CD14-positive monocyte (primary cell): ENCODE measurements around the gene NTN3. TPM values are rescaled to one million over a fixed set of nuclear protein-coding genes. Genes with fewer than 3 reads are reported as not detected.

ENCODE experiments used
- DNase-seq, 3 donors: peaks; one replicate each; pipeline ENCODE4 v3.0.0-alpha.2; 2011 to 2022
- H2AFZ ChIP-seq: 2 replicates; pipeline ENCODE4 v1.6.0; 2012; ENCODE audit warnings: mild to moderate bottlenecking, low read depth, low read length, inconsistent platforms; ENCODE audit not compliant: insufficient read depth, poor library complexity, severe bottlenecking
- H3K27ac ChIP-seq, 2 donors: 1 replicate in 1 of 2; 2 replicates in 1 of 2; pipeline ENCODE4 v1.5.1; 2012 to 2013; ENCODE audit warnings: low read length in 2 of 2, control low read depth in 1 of 2, inconsistent platforms in 1 of 2, low read depth in 1 of 2, mild to moderate bottlenecking in 1 of 2
- H3K27me3 ChIP-seq, 2 donors: one replicate each; pipeline versions ENCODE4 v1.6.0 to v1.6.1; 2011 to 2013; ENCODE audit warnings: low read length in 2 of 2; ENCODE audit not compliant: control insufficient read depth in 2 of 2, insufficient read depth in 2 of 2
- H3K36me3 ChIP-seq, 2 donors: replicated peaks in 1 of 2; 1 replicate in 1 of 2; 2 replicates in 1 of 2; pipeline versions ENCODE4 v1.5.1 to v1.6.1; 2012 to 2013; ENCODE audit warnings: low read length in 2 of 2, control low read depth in 1 of 2, inconsistent platforms in 1 of 2, mild to moderate bottlenecking in 1 of 2; ENCODE audit not compliant: insufficient read depth in 2 of 2, control insufficient read depth in 1 of 2
- H3K4me1 ChIP-seq, 2 donors: 1 replicate in 1 of 2; 2 replicates in 1 of 2; pipeline versions ENCODE4 v1.5.1 to v1.6.1; 2012 to 2013; ENCODE audit warnings: low read length in 2 of 2, control low read depth in 1 of 2, inconsistent platforms in 1 of 2, mild to moderate bottlenecking in 1 of 2, moderate library complexity in 1 of 2; ENCODE audit not compliant: insufficient read depth in 2 of 2, control insufficient read depth in 1 of 2
- H3K4me2 ChIP-seq: replicated peaks from 2 replicates; pipeline ENCODE3; 2012; ENCODE audit warnings: low read length, moderate library complexity, mild to moderate bottlenecking; ENCODE audit not compliant: poor library complexity, severe bottlenecking; ENCODE audit errors: extremely low read depth
- H3K4me3 ChIP-seq, 3 experiments: fragments of 200-600 bp in 1 of 3; sonication (generic) in 1 of 3; replicated peaks in 1 of 3; 1 replicate in 2 of 3; 2 replicates in 1 of 3; pipeline ENCODE4 v1.5.1; 2011 to 2013; ENCODE audit warnings: low read length in 3 of 3, mild to moderate bottlenecking in 3 of 3, control low read depth in 2 of 3, low read depth in 2 of 3, inconsistent platforms in 1 of 3, moderate library complexity in 1 of 3
- H3K79me2 ChIP-seq: 2 replicates; pipeline ENCODE4 v1.6.0; 2012; ENCODE audit warnings: mild to moderate bottlenecking, control low read depth, inconsistent platforms, low read length, moderate library complexity; ENCODE audit not compliant: insufficient read depth
- H3K9ac ChIP-seq: 2 replicates; pipeline ENCODE4 v1.6.0; 2017; ENCODE audit warnings: low read length, mild to moderate bottlenecking; ENCODE audit not compliant: insufficient read depth, poor library complexity, severe bottlenecking
- H3K9me3 ChIP-seq, 2 donors: replicated peaks in 1 of 2; 1 replicate in 1 of 2; 2 replicates in 1 of 2; pipeline versions ENCODE4 v1.5.1 to v1.6.1; 2012 to 2013; ENCODE audit warnings: low read length in 2 of 2, control low read depth in 1 of 2; ENCODE audit not compliant: control insufficient read depth in 1 of 2, insufficient read depth in 1 of 2
- H4K20me1 ChIP-seq: 2 replicates; pipeline ENCODE4 v1.6.0; 2012; ENCODE audit warnings: mild to moderate bottlenecking, low read length, control low read depth, moderate library complexity; ENCODE audit not compliant: insufficient read depth
- H3K27ac Mint-ChIP-seq, 7 donors: one replicate each; pipeline ENCODE4 v1.8.0; 2020; ENCODE audit warnings: mild to moderate bottlenecking in 7 of 7, mixed read lengths in 7 of 7, moderate library complexity in 6 of 7, inconsistent platforms in 2 of 7
- H3K27me3 Mint-ChIP-seq, 3 donors: one replicate each; pipeline ENCODE4 v1.8.0; 2021 to 2022; ENCODE audit warnings: low read depth in 3 of 3, mild to moderate bottlenecking in 3 of 3, mixed read lengths in 3 of 3, moderate library complexity in 3 of 3, inconsistent platforms in 1 of 3
- H3K36me3 Mint-ChIP-seq, 2 donors: one replicate each; pipeline ENCODE4 v1.8.0; 2020; ENCODE audit warnings: mixed read lengths in 2 of 2, inconsistent platforms in 1 of 2, mild to moderate bottlenecking in 1 of 2
- H3K4me1 Mint-ChIP-seq: one replicate; pipeline ENCODE4 v1.8.0; 2020; ENCODE audit warnings: mild to moderate bottlenecking, mixed read lengths
- H3K4me3 Mint-ChIP-seq, 2 donors: one replicate each; pipeline ENCODE4 v1.8.0; 2020; ENCODE audit warnings: mild to moderate bottlenecking in 2 of 2, mixed read lengths in 2 of 2, moderate library complexity in 1 of 2
- H3K9me3 Mint-ChIP-seq, 7 donors: one replicate each; pipeline ENCODE4 v1.8.0; 2020 to 2022; ENCODE audit warnings: mixed read lengths in 7 of 7, mild to moderate bottlenecking in 6 of 7, moderate library complexity in 6 of 7, inconsistent platforms in 2 of 7
- CTCF ChIP-seq: fragments of 200-600 bp; IDR thresholded peaks from one replicate; pipeline ENCODE4 v1.8.0; 2022; ENCODE audit warnings: antibody characterized with exemption, mild to moderate bottlenecking
- WGBS: methylation state at CpG from one replicate; pipeline ENCODE4 v1.1.5; 2013; ENCODE audit warnings: missing lambda C conversion rate; ENCODE audit not compliant: insufficient coverage; 5-methylcytosine and 5-hydroxymethylcytosine counted together
- intact Hi-C, 2 donors: fragments of 100-400 bp; cut with micrococcal nuclease; formaldehyde crosslinking; loops; one replicate each; pipeline versions ENCODE4 v1.15.0 to v1.15.1; 2023
- polyA plus RNA-seq, 3 donors: library from polyadenylated mRNA; depleted of rRNA in 1 of 3; unstranded in 2 of 3; stranded (reverse) in 1 of 3; fragments of 300-500 nt in 2 of 3; fragments of >200 nt in 1 of 3; fragmentation: Illumina TruSeq in 2 of 3; gene quantifications; 1 replicate in 2 of 3; 2 replicates in 1 of 3; pipeline ENCODE4 v1.2.3, GENCODE V29; 2012 to 2021

NTN3 gene
- polyA plus RNA-seq, 3 donors, result not detected

DNA sequence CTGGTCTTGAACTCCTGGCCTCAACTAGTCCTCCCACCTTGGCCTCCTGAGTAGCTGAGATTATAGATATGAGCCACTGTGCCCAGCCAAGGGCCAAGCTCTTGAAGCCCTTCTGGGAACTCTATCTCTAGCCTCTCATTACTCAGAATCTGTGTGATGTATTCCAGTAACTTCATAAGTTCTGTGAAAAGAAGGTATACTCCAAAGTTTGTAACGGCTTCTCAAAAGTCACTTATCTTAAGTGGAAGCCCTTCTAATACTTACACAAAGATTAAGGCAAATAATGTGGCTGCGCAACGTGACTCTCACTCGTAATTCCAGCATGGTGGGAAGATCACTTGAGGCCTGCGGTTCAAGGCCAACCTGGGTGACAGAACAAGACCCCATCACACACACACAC is 23.5 kb downstream of the NTN3 start:
- DNase-seq, result no peak

GRCh38 chr16:2495041-2495440 is 23.9 kb downstream of the NTN3 start:
- peaks cover 5 to 7% of the 10 kb centered on the region in 2 donors for H3K4me1 ChIP-seq
- no peak overlapping the region for H3K4me2 ChIP-seq
- peaks cover 29 to 44% of the 10 kb centered on the region in 2 donors for H3K36me3 Mint-ChIP-seq
- H3K27me3 ChIP-seq, result no peaks in the 10 kb centered on the region
- H3K79me2 ChIP-seq, result peaks cover 17% of the 10 kb centered on the region
- H3K27ac Mint-ChIP-seq, result no peak overlapping the region
- H2AFZ ChIP-seq, result no peak overlapping the region
- peaks cover 23 to 41% of the 10 kb centered on the region in 2 donors for H3K36me3 ChIP-seq
- DNase-seq, result no peak
- intact Hi-C loops, result no loop called here
- TF ChIP-seq CTCF, result no peak
- H3K4me1 Mint-ChIP-seq, result peaks cover 4% of the 10 kb centered on the region
- peaks cover 0 to 5% (median 2%) of the 10 kb centered on the region in 7 donors for H3K9me3 Mint-ChIP-seq
- no peaks in the 10 kb centered on the region for H3K27me3 Mint-ChIP-seq
- H4K20me1 ChIP-seq, result no peaks in the 10 kb centered on the region
- H3K9ac ChIP-seq, result no peak overlapping the region
- WGBS, result 96% methylated on average over 5 of the region's 5 CpGs
- H3K4me3 ChIP-seq, result no peak overlapping the region
- H3K27ac ChIP-seq, result no peak overlapping the region
- no peaks in the 10 kb centered on the region for H3K9me3 ChIP-seq
- no peak overlapping the region for H3K4me3 Mint-ChIP-seq

More for the DNA sequence above, 23.5 kb downstream of the NTN3 start:
- no peaks in the 10 kb centered on the region for H3K9me3 ChIP-seq
- peak overlapping the region in 5 of 7 donors; percentile 46 to 76 (median 64) for H3K27ac Mint-ChIP-seq
- peaks cover 31 to 45% of the 10 kb centered on the region in 2 donors for H3K36me3 Mint-ChIP-seq
- peak overlapping the region; percentile 13 to 60 for H3K27ac ChIP-seq
- H3K9me3 Mint-ChIP-seq, result peaks cover 0 to 5% (median 2%) of the 10 kb centered on the region in 7 donors
- intact Hi-C loops, result no loop called here
- peaks cover 4% of the 10 kb centered on the region for H3K4me1 Mint-ChIP-seq
- WGBS, result no CpG with 5 or more reads among the region's 5 CpGs
- H3K4me3 Mint-ChIP-seq, result no peak overlapping the region
- H3K27me3 Mint-ChIP-seq, result no peaks in the 10 kb centered on the region
- TF ChIP-seq CTCF, result no peak
- peak overlapping the region; percentile 11 for H2AFZ ChIP-seq
- H3K4me1 ChIP-seq, result peaks cover 5 to 7% of the 10 kb centered on the region in 2 donors
- peaks cover 22% of the 10 kb centered on the region for H3K79me2 ChIP-seq
- H3K4me3 ChIP-seq, result no peak overlapping the region
- no peaks in the 10 kb centered on the region for H3K27me3 ChIP-seq
- H4K20me1 ChIP-seq, result no peaks in the 10 kb centered on the region
- H3K36me3 ChIP-seq, result peaks cover 23 to 44% of the 10 kb centered on the region in 2 donors
- no peak overlapping the region for H3K4me2 ChIP-seq
- no peak overlapping the region for H3K9ac ChIP-seq
